Gastroesophageal sphincter (tissue), 3 donors: ENCODE measurements around the gene GPR15.

Source experiments
- CTCF ChIP-seq, 4 experiments: fragments of 200-600 bp in 2 of 4; fragments of 450-650 bp in 2 of 4; sonication (generic) in 1 of 4; IDR thresholded peaks; one replicate each; pipeline ENCODE4 v1.5.1; 2017 to 2019; ENCODE audit warnings: antibody characterized with exemption in 4 of 4, mild to moderate bottlenecking in 2 of 4, moderate library complexity in 2 of 4
- EP300 ChIP-seq: sonication (generic); formaldehyde crosslinking; IDR thresholded peaks from one replicate; pipeline ENCODE4 v1.6.1; 2017; ENCODE audit warnings: antibody characterized with exemption, mild to moderate bottlenecking

DNA sequence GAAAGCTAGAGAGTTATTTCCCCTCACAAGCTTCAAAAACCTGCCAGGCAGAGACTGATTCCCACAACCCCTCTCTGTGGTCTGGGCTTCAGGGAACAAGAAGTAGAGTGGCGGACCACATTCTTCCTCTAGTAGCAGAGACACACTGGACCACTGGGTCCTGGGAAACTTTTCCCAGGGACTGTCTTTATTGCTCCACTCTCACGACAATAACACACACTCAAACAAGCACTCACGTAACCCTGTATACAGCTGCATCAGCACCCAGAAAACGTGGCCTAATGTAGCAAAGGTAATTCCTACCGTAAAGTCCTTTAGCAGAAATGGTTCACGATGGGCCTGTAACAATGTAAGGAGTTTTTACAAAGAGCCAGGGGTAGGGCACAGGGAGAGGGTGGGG, 34.1 kb downstream of the GPR15 start:
- TF ChIP-seq EP300, result no peak
- TF ChIP-seq CTCF (IDR thresholded peaks at IDR 0.05), result no peak
